ENCODE results near the gene MACROD2.

DNA sequence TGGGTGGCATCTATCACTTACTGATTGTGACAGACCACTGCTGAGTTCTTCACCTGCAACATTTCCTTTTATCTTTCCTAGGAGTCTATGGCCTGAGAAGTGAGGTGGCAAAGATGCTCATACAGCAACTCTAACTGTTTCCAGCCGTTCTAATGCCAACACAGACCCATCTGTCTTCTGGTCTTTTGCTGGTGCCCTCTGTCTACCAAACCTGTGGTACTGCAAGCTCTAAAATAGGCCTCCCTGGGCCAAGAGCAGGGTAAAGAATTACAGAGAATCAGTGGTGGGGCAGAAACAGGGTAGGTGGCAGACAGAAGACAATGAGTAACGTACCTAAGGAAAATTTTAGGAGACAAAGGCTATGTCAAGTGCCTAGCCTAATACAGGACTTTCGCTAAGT is 953.1 kb downstream of the MACROD2 start:
- TF ChIP-seq, protein P1, sequence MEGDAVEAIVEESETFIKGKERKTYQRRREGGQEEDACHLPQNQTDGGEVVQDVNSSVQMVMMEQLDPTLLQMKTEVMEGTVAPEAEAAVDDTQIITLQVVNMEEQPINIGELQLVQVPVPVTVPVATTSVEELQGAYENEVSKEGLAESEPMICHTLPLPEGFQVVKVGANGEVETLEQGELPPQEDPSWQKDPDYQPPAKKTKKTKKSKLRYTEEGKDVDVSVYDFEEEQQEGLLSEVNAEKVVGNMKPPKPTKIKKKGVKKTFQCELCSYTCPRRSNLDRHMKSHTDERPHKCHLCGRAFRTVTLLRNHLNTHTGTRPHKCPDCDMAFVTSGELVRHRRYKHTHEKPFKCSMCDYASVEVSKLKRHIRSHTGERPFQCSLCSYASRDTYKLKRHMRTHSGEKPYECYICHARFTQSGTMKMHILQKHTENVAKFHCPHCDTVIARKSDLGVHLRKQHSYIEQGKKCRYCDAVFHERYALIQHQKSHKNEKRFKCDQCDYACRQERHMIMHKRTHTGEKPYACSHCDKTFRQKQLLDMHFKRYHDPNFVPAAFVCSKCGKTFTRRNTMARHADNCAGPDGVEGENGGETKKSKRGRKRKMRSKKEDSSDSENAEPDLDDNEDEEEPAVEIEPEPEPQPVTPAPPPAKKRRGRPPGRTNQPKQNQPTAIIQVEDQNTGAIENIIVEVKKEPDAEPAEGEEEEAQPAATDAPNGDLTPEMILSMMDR (IDR thresholded peaks at IDR 0.05): peak; percentile 46
- no peak for TF ChIP-seq ZFX (IDR thresholded peaks at IDR 0.05; ENCODE audit: borderline replicate concordance)
